CD8-positive, alpha-beta memory T cell (primary cell): Measurements from ENCODE around the gene NES. TPM values are rescaled to one million over a fixed set of nuclear protein-coding genes. Genes with fewer than 3 reads are reported as not detected.
A peak's percentile ranks its signal among the peaks of the same experiment; 100 is the strongest.

ENCODE experiments used
- CTCF ChIA-PET: fragments of 350-600 bp; sonication (Branson Sonifier 250); formaldehyde crosslinking; loops from one replicate; lab custom pipeline; 2021; ENCODE audit warnings: antibody characterized with exemption; lab: Charles Lee
- POLR2A ChIA-PET: fragments of 350-600 bp; sonication (Branson Sonifier 250); formaldehyde crosslinking; loops from one replicate; lab custom pipeline; 2021; ENCODE audit warnings: antibody characterized with exemption; lab: Charles Lee
- DNase-seq, 5 donors: peaks; one replicate each; pipeline versions ENCODE4 v3.0.0 to v3.0.0-alpha.2; 2020 to 2022; ENCODE audit warnings: mixed read lengths in 1 of 5
- H3K27ac ChIP-seq: one replicate; pipeline ENCODE4 v1.7.0; 2013; ENCODE audit warnings: low read depth, mild to moderate bottlenecking, low read length, moderate library complexity
- H3K27me3 ChIP-seq: 2 replicates; pipeline ENCODE4 v1.7.0; 2013; ENCODE audit warnings: low read length, mild to moderate bottlenecking; ENCODE audit not compliant: insufficient read depth, poor library complexity, severe bottlenecking
- H3K36me3 ChIP-seq: 2 replicates; pipeline ENCODE4 v1.7.0; 2013; ENCODE audit warnings: mild to moderate bottlenecking, low read length, moderate library complexity; ENCODE audit not compliant: insufficient read depth
- H3K4me1 ChIP-seq: 2 replicates; pipeline ENCODE4 v1.7.0; 2013; ENCODE audit warnings: mild to moderate bottlenecking, low read length, moderate library complexity; ENCODE audit not compliant: insufficient read depth
- H3K4me3 ChIP-seq: 2 replicates; pipeline ENCODE4 v1.7.0; 2013; ENCODE audit warnings: mild to moderate bottlenecking, low read length
- H3K9me3 ChIP-seq: 2 replicates; pipeline ENCODE4 v1.7.0; 2013; ENCODE audit warnings: mild to moderate bottlenecking, low read length
- H3K27ac Mint-ChIP-seq, 8 donors: one replicate each; pipeline ENCODE4 v1.8.0; 2020 to 2021; ENCODE audit warnings: mixed read lengths in 8 of 8, mild to moderate bottlenecking in 6 of 8, inconsistent platforms in 3 of 8, moderate library complexity in 3 of 8
- H3K27me3 Mint-ChIP-seq, 2 donors: one replicate each; pipeline ENCODE4 v1.8.0; 2020 to 2021; ENCODE audit warnings: mixed read lengths in 2 of 2, mild to moderate bottlenecking in 1 of 2, moderate library complexity in 1 of 2
- H3K36me3 Mint-ChIP-seq, 3 donors: one replicate each; pipeline ENCODE4 v1.8.0; 2020 to 2021; ENCODE audit warnings: mixed read lengths in 3 of 3, inconsistent platforms in 1 of 3, mild to moderate bottlenecking in 1 of 3
- H3K4me1 Mint-ChIP-seq, 3 donors: one replicate each; pipeline ENCODE4 v1.8.0; 2020 to 2021; ENCODE audit warnings: mixed read lengths in 3 of 3, inconsistent platforms in 1 of 3, mild to moderate bottlenecking in 1 of 3
- H3K4me3 Mint-ChIP-seq, 7 donors: one replicate each; pipeline ENCODE4 v1.8.0; 2020 to 2021; ENCODE audit warnings: mixed read lengths in 7 of 7, mild to moderate bottlenecking in 6 of 7, moderate library complexity in 4 of 7, inconsistent platforms in 2 of 7
- H3K9me3 Mint-ChIP-seq, 5 donors: one replicate each; pipeline ENCODE4 v1.8.0; 2020 to 2022; ENCODE audit warnings: mixed read lengths in 5 of 5, mild to moderate bottlenecking in 3 of 5, moderate library complexity in 2 of 5, inconsistent platforms in 1 of 5
- polyA plus RNA-seq: library from polyadenylated mRNA; unstranded; fragments of 300-500 nt; fragmentation: Illumina TruSeq; gene quantifications from one replicate; pipeline ENCODE4 v1.2.3, GENCODE V29; 2021
- total RNA-seq, 2 experiments: library from RNA; stranded (reverse); gene quantifications; one replicate each; pipeline ENCODE4 v1.2.3, GENCODE V29; 2021

The NES gene
- total and polyA plus RNA-seq, 3 experiments from 2014 or later: not detected

- DNase-seq: no peak
- CTCF ChIA-PET: interaction anchor here (1.1 to 8.0 kb wide), 7 partner anchors 8 to 146 kb away, joined by 3 to 52 read pairs (median 6); partner anchors contain the start of genes CRABP2, ISG20L2, METTL25B and NTRK1
- Mint-ChIP-seq H3K4me3 (no peak overlapping the region), H3K4me1 (peaks cover 0 to 15% (median 2%) of the 10 kb centered on the region in 3 donors), H3K27ac (peak overlapping the region in 1 of 8 donors; percentile 13), H3K27me3 (peaks cover 0 to 1% of the 10 kb centered on the region in 2 donors), H3K9me3 (no peaks in the 10 kb centered on the region), H3K36me3 (peaks cover 0 to 29% (median 10%) of the 10 kb centered on the region in 3 donors)
- Histone ChIP-seq H3K4me3 (no peak overlapping the region), H3K9me3 (no peaks in the 10 kb centered on the region), H3K27me3 (no peaks in the 10 kb centered on the region), H3K36me3 (peaks cover 7% of the 10 kb centered on the region), H3K27ac (no peak overlapping the region), H3K4me1 (no peaks in the 10 kb centered on the region)
- POLR2A ChIA-PET: no interaction called here
These were observed 37.6 kb upstream of the NES start for GRCh38 chr1:156714830-156715229.

DNA sequence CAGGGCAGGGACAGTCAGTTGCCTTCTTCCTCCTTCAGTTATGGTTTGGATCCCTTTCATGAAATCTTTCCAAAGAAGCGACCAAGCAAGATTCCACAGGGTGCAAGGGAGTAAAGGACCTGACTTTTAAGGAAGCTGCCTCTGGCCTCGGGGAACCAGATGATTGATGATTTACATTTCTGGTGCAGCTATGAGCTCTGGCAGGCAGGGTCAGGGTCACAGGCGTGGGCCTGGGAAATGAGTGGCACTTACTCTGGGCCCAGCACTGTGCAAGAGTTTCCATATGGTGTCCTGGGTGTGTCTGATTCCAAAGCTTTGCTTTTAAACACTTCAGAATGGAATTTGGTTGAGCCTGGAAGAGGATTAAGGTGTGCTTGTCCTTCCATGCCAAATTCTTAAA is 35.4 kb upstream of the NES start:
- no peaks in the 10 kb centered on the region for H3K27me3 ChIP-seq
- ChIA-PET POLR2A (no interaction called here), CTCF (interaction anchor here (8.0 kb wide), 1 partner anchor 14 kb away, joined by 52 read pairs; the partner anchor contains the start of genes ISG20L2 and METTL25B)
- peaks cover 2 to 15% (median 4%) of the 10 kb centered on the region in 3 donors for H3K4me1 Mint-ChIP-seq
- H3K9me3 ChIP-seq: no peaks in the 10 kb centered on the region
- H3K4me3 ChIP-seq: no peak overlapping the region
- no peak overlapping the region for H3K27ac ChIP-seq
- no peaks in the 10 kb centered on the region for H3K4me1 ChIP-seq
- no peaks in the 10 kb centered on the region for H3K36me3 ChIP-seq
- no peak for DNase-seq
- peak overlapping the region in 1 of 8 donors; percentile 85 for H3K27ac Mint-ChIP-seq
- peaks cover 0 to 4% of the 10 kb centered on the region in 2 donors for H3K27me3 Mint-ChIP-seq
- H3K4me3 Mint-ChIP-seq: no peak overlapping the region
- no peaks in the 10 kb centered on the region for H3K9me3 Mint-ChIP-seq
- H3K36me3 Mint-ChIP-seq: peaks cover 0 to 18% (median 10%) of the 10 kb centered on the region in 3 donors

DNA sequence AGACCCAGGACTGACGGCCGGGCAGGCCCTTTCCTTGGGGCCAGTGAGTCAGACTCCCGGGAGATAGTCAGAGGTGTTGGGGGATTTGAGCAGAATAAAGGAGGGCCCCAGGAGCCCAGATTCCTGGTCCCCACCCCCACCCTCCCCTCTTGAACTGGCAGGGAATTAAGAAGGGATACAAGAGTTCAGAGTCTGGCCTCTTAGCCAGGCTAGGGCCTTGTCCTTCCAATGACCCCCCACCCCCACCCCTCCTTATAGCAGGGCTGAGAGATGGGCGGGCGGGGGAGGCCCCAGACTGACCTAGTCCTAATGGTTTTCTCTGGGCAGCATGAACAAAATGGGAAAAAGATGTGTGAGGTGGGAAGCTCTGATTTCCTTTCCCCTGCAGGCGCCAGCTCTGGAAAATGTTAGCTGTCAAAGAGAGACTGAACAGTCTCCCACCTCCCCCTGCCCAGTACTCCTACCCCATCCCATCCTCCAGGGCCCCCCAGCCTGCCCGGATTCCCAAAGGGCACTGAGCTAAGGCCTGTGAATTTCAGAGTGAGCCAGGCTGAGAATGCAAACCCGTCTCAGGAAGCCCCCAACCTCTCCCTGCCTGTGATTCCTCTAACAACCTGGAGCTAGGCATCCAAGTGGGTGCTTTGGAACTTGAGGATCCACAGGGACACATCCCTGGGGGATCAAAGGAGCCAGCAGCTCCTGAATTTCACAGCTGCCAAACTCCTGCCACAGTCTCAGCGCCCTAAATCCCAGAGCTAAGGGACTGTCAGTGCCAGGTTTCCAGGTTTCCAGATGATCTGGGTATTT is 34.0 kb upstream of the NES start:
- Mint-ChIP-seq H3K27me3 (peaks cover 0 to 2% of the 10 kb centered on the region in 2 donors), H3K9me3 (no peaks in the 10 kb centered on the region), H3K4me3 (no peak overlapping the region), H3K36me3 (peaks cover 0 to 11% (median 10%) of the 10 kb centered on the region in 3 donors), H3K4me1 (peaks cover 9 to 24% (median 14%) of the 10 kb centered on the region in 3 donors), H3K27ac (peak overlapping the region in 1 of 8 donors; percentile 73)
- H3K4me3 ChIP-seq: no peak overlapping the region
- H3K27ac ChIP-seq: no peak overlapping the region
- peaks cover 10% of the 10 kb centered on the region for H3K4me1 ChIP-seq
- no peaks in the 10 kb centered on the region for H3K36me3 ChIP-seq
- POLR2A ChIA-PET: no interaction called here
- DNase-seq: no peak
- CTCF ChIA-PET: interaction anchor here (1.0 to 8.0 kb wide), 5 partner anchors 16 to 179 kb away, joined by 3 to 52 read pairs (median 3); partner anchors contain the start of genes ISG20L2 and METTL25B
- H3K9me3 ChIP-seq: no peaks in the 10 kb centered on the region
- no peaks in the 10 kb centered on the region for H3K27me3 ChIP-seq

DNA sequence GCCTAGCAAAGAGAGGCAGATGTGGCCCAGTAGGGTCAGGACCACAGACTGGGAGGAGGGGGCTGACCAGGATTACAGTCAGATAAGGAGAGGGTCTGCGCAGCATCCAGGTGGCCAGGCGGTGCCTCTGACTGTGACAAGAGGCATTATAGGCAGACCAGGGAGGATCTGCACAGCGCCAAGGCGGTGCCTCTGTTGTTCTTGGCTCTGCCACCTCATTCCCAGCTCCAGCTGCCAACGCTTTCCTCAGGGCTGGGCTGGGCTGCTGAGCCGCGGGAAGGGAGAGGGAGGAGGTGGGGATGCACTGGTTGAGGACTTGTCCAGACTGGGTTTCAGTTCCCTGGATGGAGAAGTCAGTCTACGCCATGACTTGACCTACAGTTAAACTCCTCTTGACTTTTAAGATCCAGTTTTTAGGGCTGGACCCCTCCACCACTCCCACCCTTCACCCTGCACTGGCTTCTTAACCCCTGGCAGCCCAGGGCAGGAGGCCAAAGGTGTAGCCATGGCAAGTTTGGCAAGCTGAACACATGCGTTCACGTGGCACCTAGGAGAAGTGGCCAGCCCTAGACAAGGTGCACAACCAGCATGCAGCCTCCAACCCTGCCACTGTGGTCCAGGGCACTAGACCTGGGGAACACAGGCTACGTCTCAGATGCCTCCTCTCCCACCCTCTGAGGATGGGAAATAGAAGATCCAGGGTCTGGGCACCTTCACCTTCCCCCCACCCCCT is 32.7 kb upstream of the NES start:
- no peak for DNase-seq
- H3K27me3 Mint-ChIP-seq: peaks cover 0 to 2% of the 10 kb centered on the region in 2 donors
- peak overlapping the region in 1 of 8 donors; percentile 42 for H3K27ac Mint-ChIP-seq
- Histone ChIP-seq H3K27me3 (no peaks in the 10 kb centered on the region), H3K9me3 (no peaks in the 10 kb centered on the region), H3K27ac (no peak overlapping the region), H3K4me1 (peaks cover 23% of the 10 kb centered on the region), H3K36me3 (no peaks in the 10 kb centered on the region), H3K4me3 (no peak overlapping the region)
- POLR2A ChIA-PET: interaction anchor here (0.6 kb wide), 1 partner anchor 23 kb away, joined by 6 read pairs; no protein-coding TSS in a partner anchor
- no peaks in the 10 kb centered on the region for H3K9me3 Mint-ChIP-seq
- peak overlapping the region in 1 of 7 donors; percentile 26 for H3K4me3 Mint-ChIP-seq
- H3K4me1 Mint-ChIP-seq: peaks cover 17 to 27% (median 18%) of the 10 kb centered on the region in 3 donors
- CTCF ChIA-PET: interaction anchor here (1.2 to 8.0 kb wide), 2 partner anchors 17 to 150 kb away, joined by 3 to 52 read pairs; partner anchors contain the start of genes ISG20L2 and METTL25B
- H3K36me3 Mint-ChIP-seq: peaks cover 0 to 3% (median 1%) of the 10 kb centered on the region in 3 donors

DNA sequence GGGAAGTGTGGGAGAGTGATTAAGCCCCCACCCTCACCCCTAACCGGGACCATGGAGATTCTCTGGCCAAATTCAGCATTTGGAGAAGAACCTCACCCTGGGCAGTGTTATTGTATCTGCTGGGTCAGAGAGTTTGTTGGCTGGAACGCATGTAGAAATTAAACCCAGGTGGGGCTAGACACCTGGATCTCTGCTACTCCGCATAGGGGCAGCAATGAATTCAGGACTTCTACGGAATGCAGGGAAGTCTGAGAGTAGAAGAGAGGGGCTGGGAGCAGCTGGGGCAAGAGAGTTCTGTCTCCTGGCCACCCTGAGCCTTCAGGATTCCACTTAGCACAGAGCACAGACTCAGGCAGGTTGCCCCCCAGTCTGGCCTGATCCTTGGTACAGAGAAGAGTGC is 31.8 kb upstream of the NES start:
- H3K36me3 ChIP-seq: no peaks in the 10 kb centered on the region
- Mint-ChIP-seq H3K9me3 (no peaks in the 10 kb centered on the region), H3K36me3 (no peaks in the 10 kb centered on the region), H3K4me1 (peaks cover 22 to 36% (median 25%) of the 10 kb centered on the region in 3 donors), H3K27me3 (peaks cover 5% of the 10 kb centered on the region in 2 donors), H3K27ac (peak overlapping the region in 5 of 8 donors; percentile 25 to 71 (median 63)), H3K4me3 (peak overlapping the region in 1 of 7 donors; percentile 72)
- peaks cover 30% of the 10 kb centered on the region for H3K4me1 ChIP-seq
- POLR2A ChIA-PET: no interaction called here
- H3K27ac ChIP-seq: no peak overlapping the region
- peaks cover 7% of the 10 kb centered on the region for H3K27me3 ChIP-seq
- CTCF ChIA-PET: interaction anchor here (9.1 kb wide), 2 partner anchors 18 to 19 kb away, joined by 86 to 120 read pairs; partner anchors contain the start of genes ISG20L2 and METTL25B
- no peak overlapping the region for H3K4me3 ChIP-seq
- no peaks in the 10 kb centered on the region for H3K9me3 ChIP-seq
- DNase-seq: no peak

DNA sequence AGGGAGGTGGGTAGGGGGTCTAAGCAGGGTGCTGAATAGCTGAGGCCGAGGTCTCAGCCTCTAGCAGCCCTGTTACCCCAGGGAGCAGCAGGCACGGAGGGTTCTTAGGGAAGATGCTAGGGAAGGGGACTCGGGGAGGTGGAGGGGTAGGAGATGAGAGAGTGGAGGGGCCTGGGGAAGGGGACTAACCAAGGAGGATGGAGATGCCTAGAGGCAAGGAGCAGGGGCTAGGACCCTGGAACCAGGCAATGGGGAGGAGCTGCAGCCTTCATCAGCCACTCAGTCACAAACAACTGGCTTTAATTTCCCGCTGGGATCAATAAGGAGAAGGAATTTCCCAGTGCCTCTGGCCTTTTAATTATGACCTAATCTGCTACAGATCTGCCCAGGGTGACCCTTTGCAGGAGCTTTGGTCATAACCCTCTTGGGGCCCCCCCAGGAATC is 31.0 kb upstream of the NES start:
- ChIA-PET POLR2A (interaction anchor here (0.6 kb wide), 1 partner anchor 11 kb away, joined by 3 read pairs; no protein-coding TSS in a partner anchor), CTCF (interaction anchor here (0.7 to 9.1 kb wide), 5 partner anchors 11 to 49 kb away, joined by 3 to 120 read pairs (median 5); partner anchors contain the start of genes ISG20L2 and METTL25B)
- Histone ChIP-seq H3K9me3 (no peaks in the 10 kb centered on the region), H3K27ac (no peak overlapping the region), H3K36me3 (no peaks in the 10 kb centered on the region), H3K27me3 (peaks cover 9% of the 10 kb centered on the region), H3K4me1 (peaks cover 30% of the 10 kb centered on the region), H3K4me3 (no peak overlapping the region)
- peak overlapping the region in 1 of 7 donors; percentile 72 for H3K4me3 Mint-ChIP-seq
- H3K4me1 Mint-ChIP-seq: peaks cover 22 to 38% (median 26%) of the 10 kb centered on the region in 3 donors
- no peaks in the 10 kb centered on the region for H3K36me3 Mint-ChIP-seq
- no peak for DNase-seq
- peaks cover 5 to 6% of the 10 kb centered on the region in 2 donors for H3K27me3 Mint-ChIP-seq
- H3K9me3 Mint-ChIP-seq: no peaks in the 10 kb centered on the region
- H3K27ac Mint-ChIP-seq: peak overlapping the region in 4 of 8 donors; percentile 20 to 93 (median 50)

- Mint-ChIP-seq H3K27me3 (peaks cover 5 to 9% of the 10 kb centered on the region in 2 donors), H3K27ac (peak overlapping the region in 5 of 8 donors; percentile 38 to 93 (median 60)), H3K4me3 (peak overlapping the region; percentile 66 to 95 (median 86)), H3K36me3 (no peaks in the 10 kb centered on the region), H3K4me1 (peaks cover 22 to 38% (median 26%) of the 10 kb centered on the region in 3 donors), H3K9me3 (no peaks in the 10 kb centered on the region)
- Histone ChIP-seq H3K27ac (no peak overlapping the region), H3K4me1 (peaks cover 30% of the 10 kb centered on the region), H3K9me3 (no peaks in the 10 kb centered on the region), H3K27me3 (peaks cover 9% of the 10 kb centered on the region), H3K36me3 (no peaks in the 10 kb centered on the region), H3K4me3 (no peak overlapping the region)
- no peak for DNase-seq
- POLR2A ChIA-PET: interaction anchor here (0.6 kb wide), 1 partner anchor 11 kb away, joined by 3 read pairs; no protein-coding TSS in a partner anchor
- CTCF ChIA-PET: interaction anchor here (0.7 to 9.1 kb wide), 8 partner anchors 8 to 48 kb away, joined by 3 to 120 read pairs (median 11); partner anchors contain the start of genes ISG20L2, METTL25B and NES
These were observed 30.4 kb upstream of the NES start for GRCh38 chr1:156707417-156708217.
